Panc1 (cell line): ENCODE data around the gene IL11RA. TPM values are rescaled to one million over a fixed set of nuclear protein-coding genes. Genes with fewer than 3 reads are reported as not detected.

ENCODE experiments used
- ATAC-seq: fragments of 200-7000 bp; cut with Tn5 transposase; 2 replicates; pipeline ENCODE4 v1.9.1; 2020; ENCODE audit warnings: mild to moderate bottlenecking, moderate library complexity
- BruUV-seq: library from RNA; stranded (reverse); fragments of 400-500 nt; replicated peaks from 2 replicates; lab custom pipeline; 2021; lab: Mats Ljungman, UMichigan
- CTCF ChIA-PET: fragments of 300-600 bp; sonication (Branson Sonifier 250); formaldehyde crosslinking; loops from one replicate; lab custom pipeline; 2022; ENCODE audit warnings: antibody characterized with exemption; lab: Charles Lee
- POLR2A ChIA-PET: fragments of 300-600 bp; sonication (Branson Sonifier 250); formaldehyde crosslinking; loops from one replicate; lab custom pipeline; 2022; ENCODE audit warnings: antibody characterized with exemption; lab: Charles Lee
- DNase-seq: peaks from one replicate; pipeline ENCODE4 v3.0.0-alpha.2; 2010; ENCODE audit warnings: low read depth, low spot score
- H3K27ac ChIP-seq: 2 replicates; pipeline ENCODE4 v1.5.1; 2011; ENCODE audit warnings: mild to moderate bottlenecking, low read length, inconsistent platforms
- H3K27me3 ChIP-seq: fragments of 200-500 bp; sonication (Bioruptor generic); 2 replicates; pipeline ENCODE4 v1.6.0; 2014; ENCODE audit warnings: low read length, inconsistent platforms; ENCODE audit not compliant: control insufficient read depth, insufficient read depth
- H3K36me3 ChIP-seq: fragments of 200-500 bp; sonication (Bioruptor generic); 2 replicates; pipeline ENCODE4 v1.5.1; 2014; ENCODE audit warnings: inconsistent platforms, mild to moderate bottlenecking, low read length, moderate library complexity; ENCODE audit not compliant: control insufficient read depth, insufficient read depth
- H3K4me1 ChIP-seq: 2 replicates; pipeline ENCODE4 v1.5.1; 2011; ENCODE audit warnings: inconsistent platforms, mild to moderate bottlenecking, low read length, moderate library complexity; ENCODE audit not compliant: control insufficient read depth, insufficient read depth
- H3K4me3 ChIP-seq, 2 experiments: 2 replicates each; pipeline ENCODE4 v1.5.1; 2011 to 2012; ENCODE audit warnings: low read depth in 2 of 2, low read length in 2 of 2, mild to moderate bottlenecking in 2 of 2, inconsistent platforms in 1 of 2, moderate library complexity in 1 of 2
- H3K9me3 ChIP-seq: fragments of 200-500 bp; sonication (Bioruptor generic); 2 replicates; pipeline ENCODE4 v1.5.1; 2014; ENCODE audit warnings: low read depth, mild to moderate bottlenecking, inconsistent platforms, low read length, moderate library complexity; ENCODE audit not compliant: control insufficient read depth, insufficient read depth
- CTCF ChIP-seq: fragments of 450-650 bp; IDR thresholded peaks from 2 replicates; pipeline ENCODE4 v1.5.1; 2017; ENCODE audit warnings: mild to moderate bottlenecking
- POLR2AphosphoS5 ChIP-seq: IDR thresholded peaks from 2 replicates; pipeline ENCODE4 v1.6.1; 2012; ENCODE audit warnings: mild to moderate bottlenecking, low read depth, low read length, moderate library complexity
- REST ChIP-seq, 2 experiments: IDR thresholded peaks; 2 replicates each; pipeline ENCODE4 v1.6.1; 2011 to 2012; ENCODE audit warnings: low read depth in 2 of 2, control low read depth in 1 of 2, low read length in 1 of 2, mild to moderate bottlenecking in 1 of 2, moderate library complexity in 1 of 2; ENCODE audit not compliant: insufficient read depth in 1 of 2
- SIN3A ChIP-seq: IDR thresholded peaks from 2 replicates; pipeline ENCODE4 v1.6.1; 2012; ENCODE audit warnings: low read depth, mild to moderate bottlenecking, low read length, moderate library complexity, borderline replicate concordance; ENCODE audit not compliant: insufficient read depth
- TCF7L2 ChIP-seq: IDR thresholded peaks from 2 replicates; pipeline ENCODE4 v1.6.1; 2011; ENCODE audit warnings: mild to moderate bottlenecking, low read depth, low read length, inconsistent platforms
- in situ Hi-C: cut with HindIII; loops from 2 replicates; pipeline ENCODE4 v1.10.0; 2016; ENCODE audit warnings: low sequenced_read_pairs, low pct_unique_long_range_greater_than_20kb
- intact Hi-C: fragments of 100-400 bp; cut with micrococcal nuclease; formaldehyde crosslinking; loops from one replicate; pipeline ENCODE4 v1.10.0; 2022; ENCODE audit not compliant: unreplicated experiment
- total RNA-seq: library from RNA; stranded (reverse); gene quantifications from one replicate; pipeline ENCODE4 v1.2.1, GENCODE V29; 2021; ENCODE audit not compliant: unreplicated experiment

The IL11RA gene
- total RNA-seq, 1 experiment from 2014 or later: 21.6 TPM

- no TSS peak for BruUV-seq
- ATAC-seq (no peak), DNase-seq (no peak)
- ChIA-PET CTCF (no interaction called here), POLR2A (no interaction called here)
- H3K4me3 ChIP-seq: no peak overlapping the region
- no peak overlapping the region for H3K27ac ChIP-seq
- no peaks in the 10 kb centered on the region for H3K4me1 ChIP-seq
- intact Hi-C loops: no loop called here
- no peaks in the 10 kb centered on the region for H3K9me3 ChIP-seq
- TF ChIP-seq TCF7L2: no peak
- no peak for TF ChIP-seq REST (IDR thresholded peaks at IDR 0.05; ENCODE audit: insufficient read depth in 1 of 2, low read depth in 2 of 2, low read length in 1 of 2)
- no peak for TF ChIP-seq CTCF
- TF ChIP-seq SIN3A: no peak
- TF ChIP-seq POLR2AphosphoS5: no peak
- H3K36me3 ChIP-seq: no peaks in the 10 kb centered on the region
- in situ Hi-C loops: no loop called here
- no peaks in the 10 kb centered on the region for H3K27me3 ChIP-seq
Measured at GRCh38 chr9:34684145-34684544, 32.2 kb downstream of the IL11RA start.

GRCh38 chr9:34684816-34685215, 32.8 kb downstream of the IL11RA start:
- CTCF ChIA-PET: interaction anchor here (1.1 to 2.9 kb wide), 2 partner anchors 18 to 75 kb away, joined by 3 to 10 read pairs; no protein-coding TSS in a partner anchor
- ATAC-seq: no peak
- Histone ChIP-seq H3K27me3 (no peaks in the 10 kb centered on the region), H3K9me3 (no peaks in the 10 kb centered on the region), H3K27ac (no peak overlapping the region), H3K36me3 (no peaks in the 10 kb centered on the region), H3K4me1 (no peaks in the 10 kb centered on the region), H3K4me3 (no peak overlapping the region)
- no TSS peak for BruUV-seq
- POLR2A ChIA-PET: no interaction called here
- no peak for DNase-seq
- no peak for TF ChIP-seq SIN3A
- TF ChIP-seq REST (IDR thresholded peaks at IDR 0.05; ENCODE audit: insufficient read depth in 1 of 2, low read depth in 2 of 2, low read length in 1 of 2): no peak
- TF ChIP-seq TCF7L2: no peak
- TF ChIP-seq CTCF: no peak
- TF ChIP-seq POLR2AphosphoS5: no peak
- in situ Hi-C loops: no loop called here
- intact Hi-C loops: no loop called here
